Mesodermal cell (in vitro differentiated cells): ENCODE measurements around the gene PASK.

Experiments used
- H3K27ac ChIP-seq: 2 replicates; pipeline ENCODE4 v1.7.0; 2013; ENCODE audit warnings: mild to moderate bottlenecking, low read depth, low read length, moderate library complexity; ENCODE audit not compliant: severe bottlenecking
- H3K36me3 ChIP-seq: 2 replicates; pipeline ENCODE4 v1.7.1; 2013; ENCODE audit warnings: mild to moderate bottlenecking, low read length, moderate library complexity; ENCODE audit not compliant: control insufficient read depth, insufficient read depth
- H3K4me1 ChIP-seq: one replicate; pipeline ENCODE4 v1.7.1; 2013; ENCODE audit warnings: mild to moderate bottlenecking, low read length; ENCODE audit not compliant: insufficient read depth, control insufficient read depth, poor library complexity, severe bottlenecking
- H3K4me3 ChIP-seq: 2 replicates; pipeline ENCODE4 v1.7.0; 2013; ENCODE audit warnings: low read length, control low read depth, mild to moderate bottlenecking; ENCODE audit not compliant: insufficient read depth, poor library complexity, severe bottlenecking; ENCODE audit errors: extremely low read depth
- H3K9me3 ChIP-seq: 2 replicates; pipeline ENCODE4 v1.7.1; 2013; ENCODE audit warnings: mild to moderate bottlenecking, low read length, moderate library complexity; ENCODE audit not compliant: control insufficient read depth
- WGBS, 2 experiments: methylation state at CpG; one replicate each; pipeline ENCODE4 v1.1.5; 2013; ENCODE audit warnings: missing lambda C conversion rate in 2 of 2; ENCODE audit not compliant: insufficient coverage in 2 of 2; 5-methylcytosine and 5-hydroxymethylcytosine counted together

The PASK gene

GRCh38 chr2:241091734-241092445 lies 57.4 kb downstream of the PASK start:
- 90 to 94% methylated on average over 20 to 22 of the region's 22 CpGs for WGBS, 2 experiments
- Histone ChIP-seq H3K9me3 (no peaks in the 10 kb centered on the region), H3K36me3 (peaks cover 89% of the 10 kb centered on the region)

GRCh38 chr2:241091201-241091600 lies 58.1 kb downstream of the PASK start:
- WGBS, 2 experiments, result 92 to 94% methylated on average over 8 of the region's 10 CpGs
- H3K4me3 ChIP-seq, result no peak overlapping the region
- H3K27ac ChIP-seq, result no peak overlapping the region
- H3K36me3 ChIP-seq, result peaks cover 90% of the 10 kb centered on the region
- H3K9me3 ChIP-seq, result no peaks in the 10 kb centered on the region
- H3K4me1 ChIP-seq, result no peaks in the 10 kb centered on the region

More at GRCh38 chr2:241091734-241092445, 57.4 kb downstream of the PASK start:
- H3K4me1 ChIP-seq, result no peaks in the 10 kb centered on the region
- H3K4me3 ChIP-seq, result no peak overlapping the region
- no peak overlapping the region for H3K27ac ChIP-seq

- Histone ChIP-seq H3K9me3 (no peaks in the 10 kb centered on the region), H3K36me3 (peaks cover 72% of the 10 kb centered on the region), H3K27ac (no peak overlapping the region), H3K4me3 (no peak overlapping the region), H3K4me1 (no peaks in the 10 kb centered on the region)
- WGBS, 2 experiments, result 91 to 93% methylated on average over 18 of the region's 20 CpGs
These were observed 60.2 kb downstream of the PASK start for GRCh38 chr2:241088791-241089732.

- no peak overlapping the region for H3K4me3 ChIP-seq
- no peak overlapping the region for H3K27ac ChIP-seq
- 96 to 97% methylated on average over 8 of the region's 8 CpGs for WGBS, 2 experiments
- peaks cover 67% of the 10 kb centered on the region for H3K36me3 ChIP-seq
- no peaks in the 10 kb centered on the region for H3K4me1 ChIP-seq
- H3K9me3 ChIP-seq, result no peaks in the 10 kb centered on the region
These were observed 60.9 kb downstream of the PASK start for GRCh38 chr2:241088376-241088775.

GRCh38 chr2:241087420-241088268 lies 61.6 kb downstream of the PASK start:
- no peaks in the 10 kb centered on the region for H3K4me1 ChIP-seq
- H3K9me3 ChIP-seq, result no peaks in the 10 kb centered on the region
- peaks cover 62% of the 10 kb centered on the region for H3K36me3 ChIP-seq
- 93 to 95% methylated on average over 22 to 23 of the region's 29 CpGs for WGBS, 2 experiments
- no peak overlapping the region for H3K27ac ChIP-seq
- H3K4me3 ChIP-seq, result no peak overlapping the region

GRCh38 chr2:241084856-241085444 lies 64.3 kb downstream of the PASK start:
- no peak overlapping the region for H3K27ac ChIP-seq
- 96 to 100% methylated on average over 3 of the region's 4 CpGs for WGBS, 2 experiments
- peaks cover 41% of the 10 kb centered on the region for H3K36me3 ChIP-seq
- no peak overlapping the region for H3K4me3 ChIP-seq
- H3K9me3 ChIP-seq, result no peaks in the 10 kb centered on the region
- H3K4me1 ChIP-seq, result no peaks in the 10 kb centered on the region

GRCh38 chr2:241083091-241083415 lies 66.2 kb downstream of the PASK start:
- H3K4me1 ChIP-seq, result no peaks in the 10 kb centered on the region
- H3K9me3 ChIP-seq, result no peaks in the 10 kb centered on the region
- 89 to 95% methylated on average over 5 of the region's 5 CpGs for WGBS, 2 experiments
- H3K36me3 ChIP-seq, result peaks cover 22% of the 10 kb centered on the region
- no peak overlapping the region for H3K4me3 ChIP-seq
- H3K27ac ChIP-seq, result no peak overlapping the region

- Histone ChIP-seq H3K36me3 (peaks cover 17% of the 10 kb centered on the region), H3K9me3 (no peaks in the 10 kb centered on the region), H3K4me1 (no peaks in the 10 kb centered on the region), H3K27ac (no peak overlapping the region), H3K4me3 (no peak overlapping the region)
- 85 to 88% methylated on average over 11 to 12 of the region's 14 CpGs for WGBS, 2 experiments
These were observed 66.8 kb downstream of the PASK start for GRCh38 chr2:241082341-241083090.

- Histone ChIP-seq H3K36me3 (peaks cover 10% of the 10 kb centered on the region), H3K27ac (peak overlapping the region; percentile 2), H3K4me1 (no peaks in the 10 kb centered on the region), H3K4me3 (no peak overlapping the region), H3K9me3 (no peaks in the 10 kb centered on the region)
- WGBS, 2 experiments, result 88% methylated on average over 23 to 25 of the region's 28 CpGs
These were observed 67.5 kb downstream of the PASK start for GRCh38 chr2:241081643-241082340.
